Measurements from ENCODE around the gene B3GNT3. TPM values are rescaled to one million over a fixed set of nuclear protein-coding genes. Genes with fewer than 3 reads are reported as not detected.

Gene B3GNT3
- total and polyA plus RNA-seq, 2 of the 4 experiments (the other 2 are of a cell fraction), result not detected

- 90% methylated on average over 2 of the region's 14 CpGs; no CpG with 5 or more reads in 1 of the 2 experiments for WGBS, 2 experiments (ENCODE audit: extremely low coverage in 2 of 2, insufficient read length in 1 of 2)
- no peak overlapping the region for H2BK20ac ChIP-seq (ENCODE audit: low read depth, low read length)
- no peak overlapping the region for H4K91ac ChIP-seq (ENCODE audit: insufficient read depth, low read depth, low read length)
- no peak overlapping the region for H3K4me3 ChIP-seq (ENCODE audit: insufficient read depth, low read depth, low read length)
- H2BK5ac ChIP-seq (ENCODE audit: low read depth, low read length, poor library complexity, severe bottlenecking), result no peak overlapping the region
- no peaks in the 10 kb centered on the region for H3K36me3 ChIP-seq (ENCODE audit: control insufficient read depth, insufficient read depth, low read length)
- no peaks in the 10 kb centered on the region for H4K20me1 ChIP-seq (ENCODE audit: insufficient read depth, low read length)
- no peak overlapping the region for H3K56ac ChIP-seq (ENCODE audit: extremely low read depth, insufficient read depth, low read length)
- no peak overlapping the region for H2BK15ac ChIP-seq (ENCODE audit: low read depth, low read length)
- no peaks in the 10 kb centered on the region for H3K9me3 ChIP-seq (ENCODE audit: control insufficient read depth, insufficient read depth, low read length)
- no peak for ATAC-seq (ENCODE audit: low read depth)
- H2AFZ ChIP-seq (replicated peaks; ENCODE audit: low read length, poor library complexity), result no peak overlapping the region
- no peak overlapping the region for H4K8ac ChIP-seq (ENCODE audit: low read depth in 2 of 2, low read length in 2 of 2)
- H3K23ac ChIP-seq (ENCODE audit: low read depth, low read length), result no peak overlapping the region
- no peak overlapping the region for H3K4me2 ChIP-seq (ENCODE audit: low read depth, low read length)
- no peak overlapping the region for H3K14ac ChIP-seq (replicated peaks; ENCODE audit: low read depth, low read length)
- TF ChIP-seq POLR2A (IDR thresholded peaks at IDR 0.05; ENCODE audit: low read depth, low read length) (no peak), RCOR1 (IDR thresholded peaks at IDR 0.05; ENCODE audit: insufficient replicate concordance, low read length) (no peak)
- H2BK120ac ChIP-seq (ENCODE audit: low read depth, low read length), result no peak overlapping the region
- H2AK5ac ChIP-seq (ENCODE audit: low read depth, low read length), result no peak overlapping the region
- no peak overlapping the region for H3K4ac ChIP-seq (ENCODE audit: low read depth, low read length)
- intact Hi-C loops (cut with micrococcal nuclease) (loop anchor here (10.0 kb wide), 1 partner anchor 67 kb away; the partner anchor contains the start of gene RPL18A), in situ Hi-C loops (cut with MboI; ENCODE audit: low sequenced_read_pairs) (no loop called here), dilution Hi-C loops (cut with HindIII; ENCODE audit: low sequenced_read_pairs, unreplicated experiment) (no loop called here)
- BruUV-seq (replicated peaks), result no TSS peak
- H4K5ac ChIP-seq (ENCODE audit: low read depth, low read length), result no peak overlapping the region
- H3K9me1 ChIP-seq (ENCODE audit: insufficient read depth, low read length), result no peaks in the 10 kb centered on the region
- ChIA-PET POLR2A (ENCODE audit: unreplicated experiment) (interaction anchor here (0.6 kb wide), 1 partner anchor 11 kb away, joined by 4 read pairs; no protein-coding TSS in a partner anchor), CTCF (no interaction called here)
- peaks cover 6% of the 10 kb centered on the region; the same call in 1 of the 2 replicates for H3K27me3 ChIP-seq (ENCODE audit: control insufficient read depth, insufficient read depth, low read length)
- H2AK9ac ChIP-seq (replicated peaks; ENCODE audit: low read depth, low read length, poor library complexity), result no peak overlapping the region
- no peak for DNase-seq
- H3K27ac ChIP-seq (ENCODE audit: insufficient read depth, low read length), result no peak overlapping the region
- no peaks in the 10 kb centered on the region for H3K79me1 ChIP-seq (ENCODE audit: low read depth in 1 of 2, low read length in 2 of 2)
- H3K9ac ChIP-seq (ENCODE audit: low read depth, low read length), result no peak overlapping the region
- no peak overlapping the region for H3K18ac ChIP-seq (ENCODE audit: low read depth, low read length)
- no peaks in the 10 kb centered on the region for H3K4me1 ChIP-seq (ENCODE audit: control insufficient read depth, insufficient read depth, low read length)
Observed at GRCh38 chr19:17787274-17787913, 7.5 kb upstream of the B3GNT3 start.
